ENCODE results near the gene HSD17B12. TPM values are rescaled to one million over a fixed set of nuclear protein-coding genes. Genes with fewer than 3 reads are reported as not detected.

The HSD17B12 gene
- total and polyA plus RNA-seq, 2 of the 8 experiments (the other 6 are each of a cell fraction or from before 2014, with no cell fraction given), result 46.0 to 121 TPM

DNA sequence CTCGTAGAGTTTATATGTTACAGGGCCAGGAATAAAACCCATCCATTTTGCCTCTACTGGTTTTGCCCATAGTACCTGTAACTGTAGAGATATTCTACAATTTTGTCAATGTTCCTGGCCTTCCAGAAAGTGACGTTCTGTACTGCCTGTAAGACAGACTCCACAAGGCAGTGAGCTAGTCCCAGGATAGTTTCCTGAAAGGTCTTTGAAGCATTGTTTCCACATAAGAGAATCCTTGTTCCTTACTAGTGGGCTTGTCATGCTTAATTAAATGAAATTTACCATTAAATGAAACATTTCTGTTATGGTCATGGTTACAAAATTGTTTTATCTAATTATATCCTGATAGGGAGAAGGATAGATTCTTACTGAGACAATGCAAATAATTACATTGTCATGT lies 80.4 kb downstream of the HSD17B12 start (continued):
- TF ChIP-seq, protein P1, sequence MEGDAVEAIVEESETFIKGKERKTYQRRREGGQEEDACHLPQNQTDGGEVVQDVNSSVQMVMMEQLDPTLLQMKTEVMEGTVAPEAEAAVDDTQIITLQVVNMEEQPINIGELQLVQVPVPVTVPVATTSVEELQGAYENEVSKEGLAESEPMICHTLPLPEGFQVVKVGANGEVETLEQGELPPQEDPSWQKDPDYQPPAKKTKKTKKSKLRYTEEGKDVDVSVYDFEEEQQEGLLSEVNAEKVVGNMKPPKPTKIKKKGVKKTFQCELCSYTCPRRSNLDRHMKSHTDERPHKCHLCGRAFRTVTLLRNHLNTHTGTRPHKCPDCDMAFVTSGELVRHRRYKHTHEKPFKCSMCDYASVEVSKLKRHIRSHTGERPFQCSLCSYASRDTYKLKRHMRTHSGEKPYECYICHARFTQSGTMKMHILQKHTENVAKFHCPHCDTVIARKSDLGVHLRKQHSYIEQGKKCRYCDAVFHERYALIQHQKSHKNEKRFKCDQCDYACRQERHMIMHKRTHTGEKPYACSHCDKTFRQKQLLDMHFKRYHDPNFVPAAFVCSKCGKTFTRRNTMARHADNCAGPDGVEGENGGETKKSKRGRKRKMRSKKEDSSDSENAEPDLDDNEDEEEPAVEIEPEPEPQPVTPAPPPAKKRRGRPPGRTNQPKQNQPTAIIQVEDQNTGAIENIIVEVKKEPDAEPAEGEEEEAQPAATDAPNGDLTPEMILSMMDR (IDR thresholded peaks at IDR 0.05; ENCODE audit: control extremely low read depth in 1 of 3, insufficient read depth in 1 of 3, low read depth in 1 of 3, low read length in 3 of 3), result no peak
- TF ChIP-seq MAFK (IDR thresholded peaks at IDR 0.05; ENCODE audit: low read depth, low read length) (no peak), EZH2 (IDR thresholded peaks at IDR 0.05; ENCODE audit: low read depth, low read length, severe bottlenecking) (no peak), YY1 (IDR thresholded peaks at IDR 0.05; ENCODE audit: low read depth, low read length) (no peak), KDM1A (IDR thresholded peaks at IDR 0.05; ENCODE audit: borderline replicate concordance, low read length) (no peak), FOSL1 (IDR thresholded peaks at IDR 0.05; ENCODE audit: insufficient read depth, low read depth, low read length) (no peak), POLR2A (IDR thresholded peaks at IDR 0.05; ENCODE audit: control extremely low read depth in 1 of 2, low read depth in 2 of 2, low read length in 2 of 2) (no peak), JUN (IDR thresholded peaks at IDR 0.05; ENCODE audit: low read depth, low read length) (no peak)

Data from H1 (cell line).